Esophagus muscularis mucosa (tissue), 4 donors: Measurements from ENCODE around the gene DOCK2. TPM values are rescaled to one million over a fixed set of nuclear protein-coding genes. Genes with fewer than 3 reads are reported as not detected.

ENCODE experiments used
- DNase-seq: peaks from one replicate; pipeline ENCODE4 v3.0.0-alpha.2; 2017; ENCODE audit errors: extremely low spot score
- H3K27ac ChIP-seq, 4 donors: fragments of 200-600 bp; sonication (generic); replicated peaks in 1 of 4; 1 replicate in 3 of 4; 2 replicates in 1 of 4; pipeline ENCODE4 v1.5.1; 2016 to 2019; ENCODE audit warnings: mild to moderate bottlenecking in 1 of 4
- H3K27me3 ChIP-seq, 4 donors: fragments of 200-600 bp; sonication (generic); one replicate each; pipeline versions ENCODE4 v1.5.1 to v1.6.0; 2016 to 2019
- H3K36me3 ChIP-seq, 4 donors: fragments of 200-600 bp; sonication (generic); one replicate each; pipeline ENCODE4 v1.5.1; 2016 to 2019
- H3K4me1 ChIP-seq, 4 donors: fragments of 200-600 bp; sonication (generic); one replicate each; pipeline ENCODE4 v1.5.1; 2016 to 2019
- H3K4me3 ChIP-seq, 4 donors: fragments of 200-600 bp; sonication (generic); 1 replicate in 2 of 4; 2 replicates in 2 of 4; pipeline ENCODE4 v1.5.1; 2016 to 2019; ENCODE audit warnings: mild to moderate bottlenecking in 4 of 4, moderate library complexity in 1 of 4
- H3K9me3 ChIP-seq, 4 donors: fragments of 200-600 bp; sonication (generic); 1 replicate in 3 of 4; 2 replicates in 1 of 4; pipeline ENCODE4 v1.5.1; 2016 to 2019
- CTCF ChIP-seq, 3 experiments: fragments of 200-600 bp in 2 of 3; fragments of 450-650 bp in 1 of 3; sonication (generic) in 2 of 3; IDR thresholded peaks; one replicate each; pipeline ENCODE4 v1.5.1; 2017 to 2019; ENCODE audit warnings: antibody characterized with exemption in 3 of 3, mild to moderate bottlenecking in 2 of 3, moderate library complexity in 1 of 3
- EP300 ChIP-seq: sonication (generic); formaldehyde crosslinking; IDR thresholded peaks from one replicate; pipeline ENCODE4 v1.6.1; 2017; ENCODE audit warnings: antibody characterized with exemption
- POLR2A ChIP-seq: fragments of 450-650 bp; IDR thresholded peaks from one replicate; pipeline ENCODE4 v1.6.1; 2017; ENCODE audit warnings: antibody characterized with exemption, moderate library complexity, mild to moderate bottlenecking, low read depth
- POLR2AphosphoS5 ChIP-seq, 2 donors: sonication (generic); formaldehyde crosslinking; IDR thresholded peaks; one replicate each; pipeline ENCODE4 v1.6.1; 2017; ENCODE audit warnings: antibody characterized with exemption in 2 of 2
- WGBS: methylation state at CpG from one replicate; pipeline ENCODE4 v1.1.5; 2018; 5-methylcytosine and 5-hydroxymethylcytosine counted together
- intact Hi-C: fragments of 100-400 bp; cut with DNase I; formaldehyde crosslinking; loops from one replicate; pipeline ENCODE4 v1.15.1; 2023
- total RNA-seq, 4 donors: library from RNA; depleted of rRNA; stranded (reverse); fragments of >200 nt; gene quantifications; one replicate each; pipeline versions ENCODE4 v1.1.0 to v1.2.1, GENCODE V29; 2016

The DOCK2 gene
- total RNA-seq, 4 donors from 2014 or later, result 9.2 to 18.3 (median 13.7) TPM

GRCh38 chr5:169970911-169971765 lies 334.1 kb downstream of the DOCK2 start:
- no peak overlapping the region for H3K27ac ChIP-seq
- peaks cover 0 to 13% (median 7%) of the 10 kb centered on the region in 4 donors for H3K4me1 ChIP-seq
- H3K9me3 ChIP-seq, result no peaks in the 10 kb centered on the region
- no peak for DNase-seq
- H3K4me3 ChIP-seq, result no peak overlapping the region
- H3K27me3 ChIP-seq, result peaks cover 0 to 14% (median 0%) of the 10 kb centered on the region in 4 donors
- intact Hi-C loops, result no loop called here
- TF ChIP-seq EP300 (no peak), CTCF (IDR thresholded peaks at IDR 0.05) (no peak), POLR2A (no peak), POLR2AphosphoS5 (IDR thresholded peaks at IDR 0.05) (no peak)
- no peaks in the 10 kb centered on the region for H3K36me3 ChIP-seq
- WGBS, result 26% methylated on average over 8 of the region's 8 CpGs

GRCh38 chr5:169971780-169972179 lies 334.7 kb downstream of the DOCK2 start:
- intact Hi-C loops, result no loop called here
- DNase-seq, result no peak
- Histone ChIP-seq H3K27ac (no peak overlapping the region), H3K27me3 (peaks cover 0 to 19% (median 0%) of the 10 kb centered on the region in 4 donors), H3K9me3 (no peaks in the 10 kb centered on the region), H3K4me3 (no peak overlapping the region), H3K36me3 (no peaks in the 10 kb centered on the region), H3K4me1 (peaks cover 0 to 13% (median 7%) of the 10 kb centered on the region in 4 donors)
- no peak for TF ChIP-seq CTCF (IDR thresholded peaks at IDR 0.05)
- TF ChIP-seq POLR2A, result no peak
- no peak for TF ChIP-seq EP300
- no peak for TF ChIP-seq POLR2AphosphoS5 (IDR thresholded peaks at IDR 0.05)
- WGBS, result 84% methylated on average over 1 of the region's 1 CpG

DNA sequence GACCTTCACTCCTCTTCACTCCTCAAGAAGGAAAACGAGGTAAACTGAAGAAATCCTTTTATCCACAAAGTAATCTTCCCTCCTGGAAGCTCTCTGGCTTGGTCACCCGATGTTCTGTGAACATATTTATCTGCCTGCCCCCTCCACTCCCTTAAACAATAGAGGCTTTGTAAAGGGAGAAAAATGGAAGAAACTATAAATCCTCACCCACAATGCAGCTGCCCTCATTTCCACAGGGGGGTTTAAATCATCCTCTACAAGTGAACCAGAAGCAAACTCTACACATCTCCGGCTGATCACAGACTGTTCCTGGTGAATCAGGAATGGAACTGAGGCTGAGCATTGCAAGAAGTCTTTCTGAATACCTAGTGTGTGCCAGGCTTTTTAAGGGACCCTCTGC lies 336.0 kb downstream of the DOCK2 start:
- Histone ChIP-seq H3K4me3 (no peak overlapping the region), H3K27me3 (peaks cover 0 to 32% (median 0%) of the 10 kb centered on the region in 4 donors), H3K9me3 (no peaks in the 10 kb centered on the region), H3K27ac (no peak overlapping the region), H3K36me3 (no peaks in the 10 kb centered on the region), H3K4me1 (peaks cover 0 to 13% (median 7%) of the 10 kb centered on the region in 4 donors)
- TF ChIP-seq CTCF (IDR thresholded peaks at IDR 0.05) (no peak), POLR2AphosphoS5 (IDR thresholded peaks at IDR 0.05) (no peak), POLR2A (no peak), EP300 (no peak)
- intact Hi-C loops, result no loop called here
- 82% methylated on average over 3 of the region's 3 CpGs for WGBS
- DNase-seq, result no peak

DNA sequence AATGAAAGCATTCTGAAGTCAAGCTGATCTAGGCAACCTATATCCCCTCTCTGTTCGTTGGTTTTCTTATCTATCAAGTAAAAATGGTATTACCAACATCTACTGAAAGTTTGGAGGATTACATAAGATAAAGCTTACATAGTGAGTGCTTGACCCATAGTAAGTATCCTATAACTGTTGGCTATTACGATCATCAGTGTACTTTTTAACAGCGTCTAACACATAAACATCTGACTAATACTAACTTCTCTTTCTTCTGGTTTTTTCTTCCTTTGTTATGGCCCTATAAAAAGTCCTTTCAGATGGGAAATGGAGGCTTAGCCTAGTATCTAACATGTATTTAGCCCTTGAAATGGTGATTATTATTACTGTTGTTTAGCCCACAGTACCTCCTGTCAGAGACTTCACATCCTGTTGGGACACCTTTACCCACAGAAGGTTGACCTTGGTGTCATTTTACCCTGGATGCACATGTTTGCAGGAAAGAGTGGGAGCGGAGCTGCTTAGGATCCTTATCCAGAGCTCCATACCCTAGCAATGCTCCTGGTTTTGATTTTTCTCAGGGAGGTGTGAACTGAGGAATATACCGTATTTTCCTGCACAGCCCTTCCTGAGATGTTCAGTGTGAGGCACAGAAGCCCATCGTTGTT lies 337.2 kb downstream of the DOCK2 start:
- 74% methylated on average over 6 of the region's 6 CpGs for WGBS

GRCh38 chr5:169978714-169979113 lies 341.6 kb downstream of the DOCK2 start:
- intact Hi-C loops, result no loop called here
- no peak for DNase-seq
- Histone ChIP-seq H3K9me3 (no peaks in the 10 kb centered on the region), H3K36me3 (no peaks in the 10 kb centered on the region), H3K27ac (no peak overlapping the region), H3K4me1 (peaks cover 0 to 11% (median 10%) of the 10 kb centered on the region in 4 donors), H3K4me3 (no peak overlapping the region), H3K27me3 (peaks cover 0 to 70% (median 6%) of the 10 kb centered on the region in 4 donors)
- TF ChIP-seq CTCF (IDR thresholded peaks at IDR 0.05), result no peak
- TF ChIP-seq POLR2AphosphoS5 (IDR thresholded peaks at IDR 0.05), result no peak
- no peak for TF ChIP-seq POLR2A
- TF ChIP-seq EP300, result no peak
- WGBS, result 50% methylated on average over 7 of the region's 7 CpGs

More for the DNA sequence above, 337.2 kb downstream of the DOCK2 start:
- Histone ChIP-seq H3K27me3 (peaks cover 0 to 40% (median 5%) of the 10 kb centered on the region in 4 donors), H3K4me1 (peaks cover 0 to 13% (median 7%) of the 10 kb centered on the region in 4 donors), H3K9me3 (no peaks in the 10 kb centered on the region), H3K36me3 (no peaks in the 10 kb centered on the region), H3K27ac (no peak overlapping the region), H3K4me3 (no peak overlapping the region)
- DNase-seq, result no peak
- no peak for TF ChIP-seq EP300
- intact Hi-C loops, result no loop called here
